Measurements from ENCODE around the gene HOXB6.

Gene HOXB6

GRCh38 chr17:48559122-48559839, 45.5 kb downstream of the HOXB6 start:
- Histone ChIP-seq H3K27ac (ENCODE audit: low read length) (no peak overlapping the region), H3K27me3 (ENCODE audit: insufficient read depth, low read length, poor library complexity) (peaks cover 55% of the 10 kb centered on the region), H3K4me3 (ENCODE audit: low read depth in 1 of 2, low read length in 2 of 2) (no peak overlapping the region), H2AFZ (ENCODE audit: low read depth, low read length) (no peak overlapping the region), H3K79me2 (ENCODE audit: insufficient read depth, low read length) (no peaks in the 10 kb centered on the region), H3K36me3 (ENCODE audit: insufficient read depth, low read length) (no peaks in the 10 kb centered on the region), H3K4me2 (ENCODE audit: insufficient read depth, low read length) (no peak overlapping the region), H3K9ac (ENCODE audit: low read depth, low read length) (no peak overlapping the region), H4K20me1 (ENCODE audit: insufficient read depth, low read length) (peaks cover 8% of the 10 kb centered on the region; the same call in 1 of the 2 replicates), H3K4me1 (ENCODE audit: insufficient read depth, low read length) (no peaks in the 10 kb centered on the region), H3K9me3 (ENCODE audit: insufficient read depth, low read length, severe bottlenecking) (no peaks in the 10 kb centered on the region)
- ATAC-seq (ENCODE audit: insufficient read depth, low read depth): no peak
- TF ChIP-seq CTCF (IDR thresholded peaks at IDR 0.05; ENCODE audit: borderline replicate concordance, extremely low read depth, low read length, poor library complexity, severe bottlenecking): no peak
- no peak for TF ChIP-seq EZH2 (IDR thresholded peaks at IDR 0.05; ENCODE audit: borderline replicate concordance, low read depth, low read length, severe bottlenecking)
- DNase-seq: no peak

- Histone ChIP-seq H2AFZ (ENCODE audit: low read depth, low read length) (no peak overlapping the region), H3K79me2 (ENCODE audit: insufficient read depth, low read length) (no peaks in the 10 kb centered on the region), H3K27ac (ENCODE audit: low read length) (no peak overlapping the region), H4K20me1 (ENCODE audit: insufficient read depth, low read length) (peaks cover 8% of the 10 kb centered on the region; the same call in 1 of the 2 replicates), H3K4me1 (ENCODE audit: insufficient read depth, low read length) (no peaks in the 10 kb centered on the region), H3K4me2 (ENCODE audit: insufficient read depth, low read length) (no peak overlapping the region), H3K36me3 (ENCODE audit: insufficient read depth, low read length) (no peaks in the 10 kb centered on the region), H3K27me3 (ENCODE audit: insufficient read depth, low read length, poor library complexity) (peaks cover 55% of the 10 kb centered on the region), H3K9me3 (ENCODE audit: insufficient read depth, low read length, severe bottlenecking) (no peaks in the 10 kb centered on the region), H3K4me3 (ENCODE audit: low read depth in 1 of 2, low read length in 2 of 2) (no peak overlapping the region), H3K9ac (ENCODE audit: low read depth, low read length) (no peak overlapping the region)
- ATAC-seq (ENCODE audit: insufficient read depth, low read depth) (no peak), DNase-seq (no peak)
- TF ChIP-seq EZH2 (IDR thresholded peaks at IDR 0.05; ENCODE audit: borderline replicate concordance, low read depth, low read length, severe bottlenecking) (no peak), CTCF (IDR thresholded peaks at IDR 0.05; ENCODE audit: borderline replicate concordance, extremely low read depth, low read length, poor library complexity, severe bottlenecking) (no peak)
These were observed 46.0 kb downstream of the HOXB6 start for GRCh38 chr17:48558831-48559121.

GRCh38 chr17:48558057-48558830, 46.5 kb downstream of the HOXB6 start:
- H4K20me1 ChIP-seq (ENCODE audit: insufficient read depth, low read length): 0 out of 2 replicates have a peak, but pooled peaks cover 2% of the 10 kb centered on the region
- peaks cover 55% of the 10 kb centered on the region for H3K27me3 ChIP-seq (ENCODE audit: insufficient read depth, low read length, poor library complexity)
- H3K27ac ChIP-seq (ENCODE audit: low read length): no peak overlapping the region

More at GRCh38 chr17:48558057-48558830, 46.5 kb downstream of the HOXB6 start:
- Histone ChIP-seq H3K4me2 (ENCODE audit: insufficient read depth, low read length) (no peak overlapping the region), H2AFZ (ENCODE audit: low read depth, low read length) (no peak overlapping the region), H3K9me3 (ENCODE audit: insufficient read depth, low read length, severe bottlenecking) (no peaks in the 10 kb centered on the region), H3K4me1 (ENCODE audit: insufficient read depth, low read length) (no peaks in the 10 kb centered on the region), H3K79me2 (ENCODE audit: insufficient read depth, low read length) (no peaks in the 10 kb centered on the region), H3K36me3 (ENCODE audit: insufficient read depth, low read length) (no peaks in the 10 kb centered on the region), H3K4me3 (ENCODE audit: low read depth in 1 of 2, low read length in 2 of 2) (no peak overlapping the region), H3K9ac (ENCODE audit: low read depth, low read length) (no peak overlapping the region)
- TF ChIP-seq CTCF (IDR thresholded peaks at IDR 0.05; ENCODE audit: borderline replicate concordance, extremely low read depth, low read length, poor library complexity, severe bottlenecking) (no peak), EZH2 (IDR thresholded peaks at IDR 0.05; ENCODE audit: borderline replicate concordance, low read depth, low read length, severe bottlenecking) (no peak)
- no peak for DNase-seq
- ATAC-seq (ENCODE audit: insufficient read depth, low read depth): no peak

Data from DND-41 (cell line).